ENCODE results near the gene WNT3. TPM values are rescaled to one million over a fixed set of nuclear protein-coding genes. Genes with fewer than 3 reads are reported as not detected.

WNT3 gene
- total RNA-seq, 1 donor from 2014 or later: 3.3 TPM

- intact Hi-C loops (cut with DNase I): no loop called here
- DNase-seq (no peak), ATAC-seq (no peak)
- no peaks in the 10 kb centered on the region for H3K27me3 ChIP-seq
- no peak overlapping the region for H3K27ac ChIP-seq
- no peak overlapping the region for H3K4me3 ChIP-seq
- no peaks in the 10 kb centered on the region for H3K9me3 ChIP-seq
- H3K4me1 ChIP-seq: no peaks in the 10 kb centered on the region
- no peak for TF ChIP-seq CTCF (IDR thresholded peaks at IDR 0.05)
- peaks cover 58% of the 10 kb centered on the region for H3K36me3 ChIP-seq
Measured at GRCh38 chr17:46730026-46730425, 88.5 kb downstream of the WNT3 start.

- intact Hi-C loops (cut with DNase I): no loop called here
- no peak for TF ChIP-seq CTCF (IDR thresholded peaks at IDR 0.05)
- ATAC-seq (no peak), DNase-seq (no peak)
- no peaks in the 10 kb centered on the region for H3K9me3 ChIP-seq
- no peaks in the 10 kb centered on the region for H3K27me3 ChIP-seq
- H3K27ac ChIP-seq: no peak overlapping the region
- H3K36me3 ChIP-seq: peaks cover 46% of the 10 kb centered on the region
- no peak overlapping the region for H3K4me3 ChIP-seq
- no peaks in the 10 kb centered on the region for H3K4me1 ChIP-seq
Measured at GRCh38 chr17:46727572-46728348, 90.7 kb downstream of the WNT3 start.

- intact Hi-C loops (cut with DNase I): no loop called here
- ATAC-seq (no peak), DNase-seq (no peak)
- no peak overlapping the region for H3K27ac ChIP-seq
- H3K4me1 ChIP-seq: no peaks in the 10 kb centered on the region
- TF ChIP-seq CTCF (IDR thresholded peaks at IDR 0.05): no peak
- no peak overlapping the region for H3K4me3 ChIP-seq
- no peaks in the 10 kb centered on the region for H3K9me3 ChIP-seq
- H3K36me3 ChIP-seq: peaks cover 42% of the 10 kb centered on the region
- H3K27me3 ChIP-seq: no peaks in the 10 kb centered on the region
Measured at GRCh38 chr17:46726206-46726605, 92.3 kb downstream of the WNT3 start.

- Histone ChIP-seq H3K4me3 (no peak overlapping the region), H3K27me3 (no peaks in the 10 kb centered on the region), H3K36me3 (peaks cover 25% of the 10 kb centered on the region), H3K9me3 (no peaks in the 10 kb centered on the region), H3K27ac (no peak overlapping the region), H3K4me1 (no peaks in the 10 kb centered on the region)
- DNase-seq (no peak), ATAC-seq (no peak)
- TF ChIP-seq CTCF (IDR thresholded peaks at IDR 0.05): no peak
- intact Hi-C loops (cut with DNase I): no loop called here
Measured at GRCh38 chr17:46722662-46723285, 95.7 kb downstream of the WNT3 start.

- DNase-seq (no peak), ATAC-seq (no peak)
- Histone ChIP-seq H3K27ac (no peak overlapping the region), H3K4me3 (no peak overlapping the region), H3K27me3 (no peaks in the 10 kb centered on the region), H3K9me3 (no peaks in the 10 kb centered on the region), H3K4me1 (no peaks in the 10 kb centered on the region), H3K36me3 (peaks cover 18% of the 10 kb centered on the region)
- no peak for TF ChIP-seq CTCF (IDR thresholded peaks at IDR 0.05)
- intact Hi-C loops (cut with DNase I): no loop called here
Measured at GRCh38 chr17:46720408-46720807, 98.1 kb downstream of the WNT3 start.
